ENCODE measurements around the gene FBXL13.

Gene FBXL13

GRCh38 chr7:102869195-102869594 lies 205.4 kb downstream of the FBXL13 start:
- H3K9me3 Mint-ChIP-seq = no peaks in the 10 kb centered on the region
- no peak overlapping the region for H3K4me3 Mint-ChIP-seq
- no peak for TF ChIP-seq CTCF (IDR thresholded peaks at IDR 0.05; ENCODE audit: unreplicated experiment in 3 of 3)
- peaks cover 14% of the 10 kb centered on the region for H3K4me1 Mint-ChIP-seq
- H3K27me3 Mint-ChIP-seq (ENCODE audit: low read depth) = peaks cover 3% of the 10 kb centered on the region
- H3K27ac Mint-ChIP-seq = no peak overlapping the region
- peaks cover 6% of the 10 kb centered on the region for H3K36me3 Mint-ChIP-seq (ENCODE audit: low read depth)

GRCh38 chr7:102866535-102867215 lies 207.9 kb downstream of the FBXL13 start:
- peaks cover 3% of the 10 kb centered on the region for H3K27me3 Mint-ChIP-seq (ENCODE audit: low read depth)
- H3K27ac Mint-ChIP-seq = peak overlapping the region; percentile 15 to 82 (median 80)

GRCh38 chr7:102864958-102865357 lies 209.6 kb downstream of the FBXL13 start:
- Mint-ChIP-seq H3K36me3 (ENCODE audit: low read depth) (no peaks in the 10 kb centered on the region), H3K9me3 (no peaks in the 10 kb centered on the region), H3K4me1 (peaks cover 18% of the 10 kb centered on the region), H3K27ac (peak overlapping the region in 2 of 3 experiments; percentile 20 to 55), H3K4me3 (no peak overlapping the region), H3K27me3 (ENCODE audit: low read depth) (no peaks in the 10 kb centered on the region)
- no peak for TF ChIP-seq CTCF (IDR thresholded peaks at IDR 0.05; ENCODE audit: unreplicated experiment in 3 of 3)

More at GRCh38 chr7:102866535-102867215, 207.9 kb downstream of the FBXL13 start:
- Mint-ChIP-seq H3K4me1 (peaks cover 10% of the 10 kb centered on the region), H3K36me3 (ENCODE audit: low read depth) (peaks cover under 1% of the 10 kb centered on the region), H3K4me3 (no peak overlapping the region), H3K9me3 (no peaks in the 10 kb centered on the region)
- no peak for TF ChIP-seq CTCF (IDR thresholded peaks at IDR 0.05; ENCODE audit: unreplicated experiment in 3 of 3)

GRCh38 chr7:102860351-102860811 lies 214.2 kb downstream of the FBXL13 start:
- Mint-ChIP-seq H3K4me1 (peaks cover 33% of the 10 kb centered on the region), H3K36me3 (ENCODE audit: low read depth) (no peaks in the 10 kb centered on the region), H3K27ac (peak overlapping the region; percentile 78 to 83 (median 81)), H3K27me3 (ENCODE audit: low read depth) (no peaks in the 10 kb centered on the region), H3K9me3 (no peaks in the 10 kb centered on the region), H3K4me3 (no peak overlapping the region)
- no peak for TF ChIP-seq CTCF (IDR thresholded peaks at IDR 0.05; ENCODE audit: unreplicated experiment in 3 of 3)

- Mint-ChIP-seq H3K9me3 (no peaks in the 10 kb centered on the region), H3K36me3 (ENCODE audit: low read depth) (no peaks in the 10 kb centered on the region), H3K4me3 (no peak overlapping the region), H3K27me3 (ENCODE audit: low read depth) (no peaks in the 10 kb centered on the region), H3K4me1 (peaks cover 33% of the 10 kb centered on the region), H3K27ac (peak overlapping the region; percentile 78 to 83 (median 81))
- no peak for TF ChIP-seq CTCF (IDR thresholded peaks at IDR 0.05; ENCODE audit: unreplicated experiment in 3 of 3)
These were observed 214.8 kb downstream of the FBXL13 start for GRCh38 chr7:102859799-102860125.
